ENCODE measurements around the gene KCNT2. TPM values are rescaled to one million over a fixed set of nuclear protein-coding genes. Genes with fewer than 3 reads are reported as not detected.

Gene KCNT2
- total and polyA plus RNA-seq, 2 donors (not counting 3 experiments of a cell fraction or from before 2014, with no cell fraction given) = 0.46 to 1.6 TPM

GRCh38 chr1:196538473-196538872 lies 69.8 kb downstream of the KCNT2 start:
- no peaks in the 10 kb centered on the region for H3K9me3 ChIP-seq (replicated peaks; ENCODE audit: control insufficient read depth, insufficient read depth, low read length)
- no peaks in the 10 kb centered on the region for H3K79me2 ChIP-seq (ENCODE audit: control insufficient read depth, insufficient read depth, low read length)
- H4K20me1 ChIP-seq (replicated peaks; ENCODE audit: control insufficient read depth, extremely low read depth, insufficient read depth, low read length) = no peaks in the 10 kb centered on the region
- DNase-seq (ENCODE audit: low read depth, low spot score) (no peak), FAIRE-seq (no peak)
- no peak overlapping the region for H3K27ac ChIP-seq (ENCODE audit: insufficient read depth, low read depth, low read length)
- H3K4me1 ChIP-seq (ENCODE audit: control insufficient read depth, extremely low read depth, insufficient read depth, low read length) = no peaks in the 10 kb centered on the region
- H2AFZ ChIP-seq (ENCODE audit: low read depth, low read length) = no peak overlapping the region
- CTCF ChIA-PET = no interaction called here
- no peak overlapping the region for H3K4me3 ChIP-seq (replicated peaks in 1 of 3; ENCODE audit: insufficient read depth in 1 of 3, low read depth in 1 of 3, low read length in 3 of 3)
- POLR2A ChIA-PET = no interaction called here
- no peaks in the 10 kb centered on the region for H3K36me3 ChIP-seq (ENCODE audit: control insufficient read depth in 2 of 2, extremely low read depth in 1 of 2, insufficient read depth in 2 of 2, low read length in 2 of 2)
- no TSS peak for BruUV-seq (replicated peaks)
- TF ChIP-seq GATA2 (IDR thresholded peaks at IDR 0.05; ENCODE audit: insufficient read depth, insufficient read length, low read depth, low read length) (no peak), MYC (IDR thresholded peaks at IDR 0.05; ENCODE audit: low read depth, low read length) (no peak), FOS (IDR thresholded peaks at IDR 0.05; ENCODE audit: borderline replicate concordance, insufficient read depth, low read length) (no peak), POLR2A (IDR thresholded peaks at IDR 0.05; ENCODE audit: low read depth, low read length) (no peak)
- no peaks in the 10 kb centered on the region for H3K27me3 ChIP-seq (ENCODE audit: control insufficient read depth in 2 of 2, insufficient read depth in 2 of 2, low read length in 2 of 2)
- dilution Hi-C loops (cut with MboI; ENCODE audit: extremely low pct_ligation_motif_present, low sequenced_read_pairs) (no loop called here), intact Hi-C loops (cut with micrococcal nuclease) (no loop called here)
- no peak overlapping the region for H3K9ac ChIP-seq (replicated peaks; ENCODE audit: extremely low read depth, insufficient read depth, low read length)
- no peaks in the 10 kb centered on the region for H3K9me1 ChIP-seq (replicated peaks; ENCODE audit: control insufficient read depth, extremely low read depth, insufficient read depth, low read length)
- no peak overlapping the region for H3K4me2 ChIP-seq (ENCODE audit: insufficient read depth, low read length)

GRCh38 chr1:196535727-196536126 lies 72.5 kb downstream of the KCNT2 start:
- Histone ChIP-seq H4K20me1 (replicated peaks; ENCODE audit: control insufficient read depth, extremely low read depth, insufficient read depth, low read length) (no peaks in the 10 kb centered on the region), H3K36me3 (ENCODE audit: control insufficient read depth in 2 of 2, extremely low read depth in 1 of 2, insufficient read depth in 2 of 2, low read length in 2 of 2) (no peaks in the 10 kb centered on the region), H3K4me2 (ENCODE audit: insufficient read depth, low read length) (no peak overlapping the region), H3K9me1 (replicated peaks; ENCODE audit: control insufficient read depth, extremely low read depth, insufficient read depth, low read length) (no peaks in the 10 kb centered on the region), H3K9ac (replicated peaks; ENCODE audit: extremely low read depth, insufficient read depth, low read length) (no peak overlapping the region), H3K79me2 (ENCODE audit: control insufficient read depth, insufficient read depth, low read length) (no peaks in the 10 kb centered on the region), H3K9me3 (replicated peaks; ENCODE audit: control insufficient read depth, insufficient read depth, low read length) (no peaks in the 10 kb centered on the region), H2AFZ (ENCODE audit: low read depth, low read length) (no peak overlapping the region), H3K4me1 (ENCODE audit: control insufficient read depth, extremely low read depth, insufficient read depth, low read length) (no peaks in the 10 kb centered on the region), H3K27ac (ENCODE audit: insufficient read depth, low read depth, low read length) (no peak overlapping the region), H3K27me3 (ENCODE audit: control insufficient read depth in 2 of 2, insufficient read depth in 2 of 2, low read length in 2 of 2) (no peaks in the 10 kb centered on the region), H3K4me3 (replicated peaks in 1 of 3; ENCODE audit: insufficient read depth in 1 of 3, low read depth in 1 of 3, low read length in 3 of 3) (no peak overlapping the region)
- no TSS peak for BruUV-seq (replicated peaks)
- CTCF ChIA-PET = no interaction called here
- FAIRE-seq (no peak), DNase-seq (ENCODE audit: low read depth, low spot score) (no peak)
- POLR2A ChIA-PET = no interaction called here
- intact Hi-C loops (cut with micrococcal nuclease) (no loop called here), dilution Hi-C loops (cut with MboI; ENCODE audit: extremely low pct_ligation_motif_present, low sequenced_read_pairs) (no loop called here)
- no peak for TF ChIP-seq FOS (IDR thresholded peaks at IDR 0.05; ENCODE audit: borderline replicate concordance, insufficient read depth, low read length)
